Mucosa of descending colon (tissue), 3 donors: ENCODE measurements around the gene SLC7A8. TPM values are rescaled to one million over a fixed set of nuclear protein-coding genes. Genes with fewer than 3 reads are reported as not detected.

Experiments used
- ATAC-seq: fragments of 200-7000 bp; cut with Tn5 transposase; one replicate; pipeline ENCODE4 v1.9.1; 2020; ENCODE audit warnings: mild to moderate bottlenecking, moderate library complexity
- DNase-seq, 3 donors: peaks; one replicate each; pipeline ENCODE4 v3.0.0-alpha.2; 2020
- H3K36me3 ChIP-seq: fragments of 200-600 bp; one replicate; pipeline ENCODE4 v1.8.0; 2021; ENCODE audit warnings: low read depth, mild to moderate bottlenecking
- H3K4me1 ChIP-seq: fragments of 200-600 bp; one replicate; pipeline ENCODE4 v1.8.0; 2021; ENCODE audit warnings: low read depth, mild to moderate bottlenecking
- H3K4me3 ChIP-seq: fragments of 200-600 bp; one replicate; pipeline ENCODE4 v1.8.0; 2021; ENCODE audit warnings: mild to moderate bottlenecking
- H3K9me3 ChIP-seq: fragments of 200-600 bp; one replicate; pipeline ENCODE4 v1.8.0; 2021; ENCODE audit warnings: mild to moderate bottlenecking
- CTCF ChIP-seq: fragments of 200-600 bp; IDR thresholded peaks from one replicate; pipeline ENCODE4 v1.8.0; 2022; ENCODE audit warnings: antibody characterized with exemption, mild to moderate bottlenecking
- intact Hi-C, 2 donors: fragments of 100-400 bp; cut with DNase I in 1 of 2; cut with micrococcal nuclease in 1 of 2; formaldehyde crosslinking; loops; one replicate each; pipeline versions ENCODE4 v1.11.0 to v1.11.1; 2022; cut with DNase I, micrococcal nuclease
- total RNA-seq, 3 donors: library from RNA; stranded (reverse); fragmentation: NEBNext Ultra II Directional in 2 of 3; extraction: Animal tissue kit (Norgen Biotek cat#: 25700) in 2 of 3; gene quantifications; one replicate each; pipeline versions ENCODE4 v1.2.1 to v1.2.4, GENCODE V29; 2021 to 2023
- donor health status: DM: no; HTN: no; CAD: no; lungs with moderate emphysema.
- donor health status: DM: no; HTN: no; CAD: no.
- donor health status: DM: no; HTN: yes; CAD: no.

SLC7A8 gene
- total RNA-seq, 3 donors from 2014 or later = 16.0 to 26.4 (median 22.0) TPM

DNA sequence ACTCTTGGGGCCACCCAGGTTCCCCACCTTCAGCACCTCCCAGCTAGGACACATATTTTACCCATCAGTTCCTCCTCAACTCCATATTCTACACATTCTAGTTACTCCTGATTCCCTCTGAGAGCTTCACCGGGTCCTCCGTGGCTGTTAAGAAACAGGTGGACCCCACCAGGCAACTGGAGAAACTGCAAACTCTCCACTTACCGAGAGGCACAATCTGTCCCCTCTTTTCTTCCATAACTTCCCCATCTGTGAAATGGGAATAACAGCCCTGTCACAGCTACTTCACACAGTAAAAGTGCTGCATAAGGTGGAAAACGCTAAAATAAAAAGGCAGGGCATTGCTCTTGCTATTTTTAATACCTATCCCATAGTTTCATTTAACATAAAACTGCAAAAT is 1.5 kb downstream of the SLC7A8 start:
- no peak for DNase-seq
- peaks cover 4% of the 10 kb centered on the region for H3K4me1 ChIP-seq
- intact Hi-C loops = no loop called here
- H3K9me3 ChIP-seq = no peaks in the 10 kb centered on the region
- no peak for TF ChIP-seq CTCF
- no peak for ATAC-seq
- H3K4me3 ChIP-seq = no peak overlapping the region
- no peaks in the 10 kb centered on the region for H3K36me3 ChIP-seq

DNA sequence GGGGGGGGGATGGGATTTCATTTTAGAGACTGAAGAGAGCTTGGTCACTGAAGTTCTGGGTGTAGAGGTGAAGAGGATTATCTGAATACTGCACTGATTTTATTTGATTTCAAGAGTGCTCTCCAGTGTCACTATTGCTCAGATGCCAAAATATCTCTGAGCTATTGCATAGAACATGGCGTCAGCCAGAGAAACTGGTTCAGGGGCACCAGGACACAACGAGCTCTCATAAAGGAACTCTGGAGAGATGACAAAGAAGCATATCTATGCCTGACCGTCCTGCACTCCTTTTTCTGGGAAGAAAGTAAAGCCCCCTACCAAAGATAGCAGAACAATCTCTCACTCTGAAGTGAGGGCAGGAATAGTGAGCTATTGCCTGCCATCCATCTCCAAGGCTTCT is 2.0 kb downstream of the SLC7A8 start:
- Histone ChIP-seq H3K9me3 (no peaks in the 10 kb centered on the region), H3K36me3 (no peaks in the 10 kb centered on the region), H3K4me1 (peaks cover 5% of the 10 kb centered on the region), H3K4me3 (no peak overlapping the region)
- no peak for DNase-seq
- intact Hi-C loops = no loop called here
- no peak for ATAC-seq
- TF ChIP-seq CTCF = no peak

DNA sequence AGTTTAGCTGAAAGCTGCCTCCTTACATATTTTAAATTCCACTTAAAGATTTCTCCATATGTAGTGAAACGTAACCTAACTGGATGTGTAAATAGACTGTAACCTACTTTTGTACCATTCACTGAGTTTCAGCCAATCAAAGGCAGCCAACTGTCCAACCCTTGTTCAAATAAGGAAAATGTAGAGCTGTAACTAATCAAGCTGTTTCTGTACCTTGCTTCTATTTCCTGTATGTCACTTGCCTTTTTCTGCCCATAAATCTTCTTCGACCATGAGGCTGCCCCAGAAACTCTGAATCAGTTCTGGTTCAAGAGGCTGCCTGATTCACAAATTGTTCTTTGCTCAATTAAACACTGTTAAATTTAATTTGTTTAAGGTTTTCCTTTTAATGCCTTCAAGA is 6.3 kb downstream of the SLC7A8 start:
- intact Hi-C loops = no loop called here
- no peak for TF ChIP-seq CTCF
- Histone ChIP-seq H3K4me1 (peaks cover 5% of the 10 kb centered on the region), H3K4me3 (no peak overlapping the region), H3K9me3 (no peaks in the 10 kb centered on the region), H3K36me3 (no peaks in the 10 kb centered on the region)
- DNase-seq (peak in 1 of 3 donors; percentile 68), ATAC-seq (peak; percentile 94)

DNA sequence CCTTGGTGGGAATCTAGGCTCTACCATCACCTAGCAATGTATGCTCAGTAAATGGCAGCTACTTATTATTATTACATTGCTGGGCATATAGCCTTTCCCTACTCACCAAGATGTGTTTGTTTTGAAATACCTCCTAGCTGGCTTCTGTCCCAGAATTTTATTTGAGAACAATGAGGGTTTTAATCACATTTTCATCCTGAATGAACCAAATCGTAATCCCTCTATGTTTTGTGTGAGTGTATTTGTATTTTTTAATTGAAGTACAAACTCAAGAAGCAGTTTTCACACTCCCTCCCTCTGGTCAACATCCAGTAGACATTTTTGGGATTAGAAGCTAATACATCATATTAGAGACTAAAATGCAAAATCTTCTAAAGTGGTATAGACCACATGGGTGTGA is 7.6 kb downstream of the SLC7A8 start:
- ATAC-seq = no peak
- DNase-seq = no peak
- H3K9me3 ChIP-seq = no peaks in the 10 kb centered on the region
- no peak for TF ChIP-seq CTCF
- no peak overlapping the region for H3K4me3 ChIP-seq
- peaks cover 5% of the 10 kb centered on the region for H3K4me1 ChIP-seq
- intact Hi-C loops = no loop called here
- H3K36me3 ChIP-seq = no peaks in the 10 kb centered on the region

GRCh38 chr14:23174296-23175184 is 8.9 kb downstream of the SLC7A8 start:
- Histone ChIP-seq H3K9me3 (no peaks in the 10 kb centered on the region), H3K4me3 (no peak overlapping the region), H3K4me1 (peaks cover 5% of the 10 kb centered on the region), H3K36me3 (no peaks in the 10 kb centered on the region)
- intact Hi-C loops = no loop called here
- no peak for TF ChIP-seq CTCF
- DNase-seq = no peak
- no peak for ATAC-seq
